ENCODE data around the gene DHRS2.

Gene DHRS2

GRCh38 chr14:23626946-23627345 lies 9.2 kb upstream of the DHRS2 start:
- Histone ChIP-seq H3K36me3 (ENCODE audit: control insufficient read depth, insufficient read depth, low read length) (no peaks in the 10 kb centered on the region), H3K27me3 (replicated peaks; ENCODE audit: control insufficient read depth, insufficient read depth, low read length) (no peaks in the 10 kb centered on the region), H3K4me3 (replicated peaks; ENCODE audit: low read depth, low read length) (no peak overlapping the region)
- TF ChIP-seq, protein P1, sequence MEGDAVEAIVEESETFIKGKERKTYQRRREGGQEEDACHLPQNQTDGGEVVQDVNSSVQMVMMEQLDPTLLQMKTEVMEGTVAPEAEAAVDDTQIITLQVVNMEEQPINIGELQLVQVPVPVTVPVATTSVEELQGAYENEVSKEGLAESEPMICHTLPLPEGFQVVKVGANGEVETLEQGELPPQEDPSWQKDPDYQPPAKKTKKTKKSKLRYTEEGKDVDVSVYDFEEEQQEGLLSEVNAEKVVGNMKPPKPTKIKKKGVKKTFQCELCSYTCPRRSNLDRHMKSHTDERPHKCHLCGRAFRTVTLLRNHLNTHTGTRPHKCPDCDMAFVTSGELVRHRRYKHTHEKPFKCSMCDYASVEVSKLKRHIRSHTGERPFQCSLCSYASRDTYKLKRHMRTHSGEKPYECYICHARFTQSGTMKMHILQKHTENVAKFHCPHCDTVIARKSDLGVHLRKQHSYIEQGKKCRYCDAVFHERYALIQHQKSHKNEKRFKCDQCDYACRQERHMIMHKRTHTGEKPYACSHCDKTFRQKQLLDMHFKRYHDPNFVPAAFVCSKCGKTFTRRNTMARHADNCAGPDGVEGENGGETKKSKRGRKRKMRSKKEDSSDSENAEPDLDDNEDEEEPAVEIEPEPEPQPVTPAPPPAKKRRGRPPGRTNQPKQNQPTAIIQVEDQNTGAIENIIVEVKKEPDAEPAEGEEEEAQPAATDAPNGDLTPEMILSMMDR (IDR thresholded peaks at IDR 0.05; ENCODE audit: insufficient read depth, low read length, poor library complexity, severe bottlenecking) = no peak
- DNase-seq (ENCODE audit: extremely low read depth, insufficient read length) = no peak

DNA sequence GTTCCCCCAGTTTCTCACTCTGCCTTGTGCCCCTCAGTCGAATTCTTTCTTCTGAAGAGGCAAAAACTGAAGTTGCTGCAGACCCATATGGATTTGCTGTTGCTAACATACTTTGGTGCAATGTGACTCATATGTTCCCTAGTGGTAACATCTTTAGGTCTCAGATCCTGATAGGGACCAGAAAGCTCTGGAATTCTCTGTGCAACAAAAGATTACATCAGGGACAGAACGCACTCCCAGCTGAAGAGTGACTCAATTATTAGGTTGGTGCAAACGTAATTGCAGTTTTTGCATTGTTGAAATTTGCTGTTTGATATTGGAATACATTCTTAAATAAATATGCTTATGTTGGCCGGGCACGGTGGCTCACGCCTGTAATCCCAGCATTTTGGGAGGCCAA lies 8.2 kb upstream of the DHRS2 start:
- DNase-seq (ENCODE audit: extremely low read depth, insufficient read length) = no peak
- no peaks in the 10 kb centered on the region for H3K36me3 ChIP-seq (ENCODE audit: control insufficient read depth, insufficient read depth, low read length)
- H3K4me3 ChIP-seq (replicated peaks; ENCODE audit: low read depth, low read length) = no peak overlapping the region
- TF ChIP-seq, protein P1 (IDR thresholded peaks at IDR 0.05; ENCODE audit: insufficient read depth, low read length, poor library complexity, severe bottlenecking) = no peak
- no peaks in the 10 kb centered on the region for H3K27me3 ChIP-seq (replicated peaks; ENCODE audit: control insufficient read depth, insufficient read depth, low read length)

DNA sequence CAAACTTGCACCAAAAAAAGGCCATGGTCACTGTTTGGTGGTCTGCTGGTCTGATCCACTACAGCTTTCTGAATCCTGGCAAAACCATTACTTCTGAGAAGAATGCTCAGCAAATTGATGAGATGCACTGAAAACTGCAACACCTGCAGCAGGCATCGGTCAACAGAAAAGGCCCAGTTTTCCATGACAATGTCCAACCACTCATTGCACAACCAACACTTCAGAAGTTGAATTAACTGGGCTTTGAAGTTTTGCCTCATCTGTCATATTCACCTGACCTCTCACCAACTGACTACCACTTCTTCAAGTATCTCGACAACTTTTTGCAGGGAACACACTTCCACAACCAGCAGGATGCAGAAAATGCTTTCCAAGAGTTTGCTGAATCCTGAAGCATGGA lies 7.0 kb upstream of the DHRS2 start:
- TF ChIP-seq, protein P1 (IDR thresholded peaks at IDR 0.05; ENCODE audit: insufficient read depth, low read length, poor library complexity, severe bottlenecking) = no peak

GRCh38 chr14:23629832-23630396 lies 6.2 kb upstream of the DHRS2 start:
- no peaks in the 10 kb centered on the region for H3K36me3 ChIP-seq (ENCODE audit: control insufficient read depth, insufficient read depth, low read length)

More for the DNA sequence above, 7.0 kb upstream of the DHRS2 start:
- no peaks in the 10 kb centered on the region for H3K36me3 ChIP-seq (ENCODE audit: control insufficient read depth, insufficient read depth, low read length)
- DNase-seq (ENCODE audit: extremely low read depth, insufficient read length) = no peak
- H3K27me3 ChIP-seq (replicated peaks; ENCODE audit: control insufficient read depth, insufficient read depth, low read length) = no peaks in the 10 kb centered on the region
- H3K4me3 ChIP-seq (replicated peaks; ENCODE audit: low read depth, low read length) = no peak overlapping the region

DNA sequence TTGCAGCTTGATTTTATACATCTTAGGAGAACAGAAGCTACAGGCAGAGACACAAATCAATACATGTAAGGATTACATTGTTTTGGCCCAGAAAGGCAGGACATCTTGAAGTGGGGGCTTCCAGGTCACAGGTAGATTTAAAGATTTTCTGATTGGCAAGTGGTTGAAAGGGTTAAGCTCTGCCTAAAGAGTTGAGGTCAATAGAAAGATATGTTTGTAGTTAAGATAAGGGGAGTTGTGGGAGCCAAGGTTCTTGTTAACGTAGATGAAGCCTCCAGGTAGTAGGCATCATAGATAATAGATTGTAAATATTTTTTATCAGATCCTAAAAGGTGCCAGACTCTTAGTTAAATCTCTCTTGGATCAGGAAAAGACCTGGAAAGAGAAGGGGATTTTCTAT lies 5.5 kb upstream of the DHRS2 start:
- Histone ChIP-seq H3K4me3 (replicated peaks; ENCODE audit: low read depth, low read length) (no peak overlapping the region), H3K27me3 (replicated peaks; ENCODE audit: control insufficient read depth, insufficient read depth, low read length) (no peaks in the 10 kb centered on the region), H3K36me3 (ENCODE audit: control insufficient read depth, insufficient read depth, low read length) (no peaks in the 10 kb centered on the region)
- TF ChIP-seq, protein P1 (IDR thresholded peaks at IDR 0.05; ENCODE audit: insufficient read depth, low read length, poor library complexity, severe bottlenecking) = no peak
- DNase-seq (ENCODE audit: extremely low read depth, insufficient read length) = no peak

More at GRCh38 chr14:23629832-23630396, 6.2 kb upstream of the DHRS2 start:
- H3K4me3 ChIP-seq (replicated peaks; ENCODE audit: low read depth, low read length) = no peak overlapping the region
- TF ChIP-seq, protein P1 (IDR thresholded peaks at IDR 0.05; ENCODE audit: insufficient read depth, low read length, poor library complexity, severe bottlenecking) = no peak
- H3K27me3 ChIP-seq (replicated peaks; ENCODE audit: control insufficient read depth, insufficient read depth, low read length) = no peaks in the 10 kb centered on the region
- DNase-seq (ENCODE audit: extremely low read depth, insufficient read length) = no peak

DNA sequence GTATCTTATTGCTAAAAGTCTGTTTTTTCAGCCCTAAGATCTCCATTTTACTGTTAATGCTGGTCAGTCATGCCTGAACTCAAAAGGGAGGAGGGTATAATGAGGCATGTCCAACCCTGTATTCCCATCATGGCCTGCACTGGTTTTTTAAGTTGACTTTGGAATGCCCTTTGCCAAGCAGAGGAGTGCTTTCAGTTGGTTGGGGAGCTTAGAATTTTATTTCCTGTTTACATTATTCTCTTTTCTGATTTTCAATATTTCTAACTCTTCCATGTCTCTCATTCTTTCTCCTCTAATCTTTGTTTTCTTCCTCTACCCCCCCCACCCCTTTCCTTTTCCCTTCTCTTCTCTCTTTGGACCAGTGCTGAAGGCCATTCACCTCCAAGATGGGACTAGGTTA lies 4.9 kb upstream of the DHRS2 start:
- H3K36me3 ChIP-seq (ENCODE audit: control insufficient read depth, insufficient read depth, low read length) = no peaks in the 10 kb centered on the region
- no peak for DNase-seq (ENCODE audit: extremely low read depth, insufficient read length)
- TF ChIP-seq, protein P1 (IDR thresholded peaks at IDR 0.05; ENCODE audit: insufficient read depth, low read length, poor library complexity, severe bottlenecking) = no peak
- H3K4me3 ChIP-seq (replicated peaks; ENCODE audit: low read depth, low read length) = no peak overlapping the region
- no peaks in the 10 kb centered on the region for H3K27me3 ChIP-seq (replicated peaks; ENCODE audit: control insufficient read depth, insufficient read depth, low read length)

Data from GM06990 (cell line).